GM18517 (cell line): ENCODE measurements around the gene TWIST2.

ENCODE experiments used
- ATAC-seq: cut with Tn5 transposase; IDR thresholded peaks from one replicate; pipeline ENCODE4 v1.9.1; 2021; ENCODE audit warnings: mild to moderate bottlenecking, moderate library complexity; ENCODE audit not compliant: unreplicated experiment

The TWIST2 gene

DNA sequence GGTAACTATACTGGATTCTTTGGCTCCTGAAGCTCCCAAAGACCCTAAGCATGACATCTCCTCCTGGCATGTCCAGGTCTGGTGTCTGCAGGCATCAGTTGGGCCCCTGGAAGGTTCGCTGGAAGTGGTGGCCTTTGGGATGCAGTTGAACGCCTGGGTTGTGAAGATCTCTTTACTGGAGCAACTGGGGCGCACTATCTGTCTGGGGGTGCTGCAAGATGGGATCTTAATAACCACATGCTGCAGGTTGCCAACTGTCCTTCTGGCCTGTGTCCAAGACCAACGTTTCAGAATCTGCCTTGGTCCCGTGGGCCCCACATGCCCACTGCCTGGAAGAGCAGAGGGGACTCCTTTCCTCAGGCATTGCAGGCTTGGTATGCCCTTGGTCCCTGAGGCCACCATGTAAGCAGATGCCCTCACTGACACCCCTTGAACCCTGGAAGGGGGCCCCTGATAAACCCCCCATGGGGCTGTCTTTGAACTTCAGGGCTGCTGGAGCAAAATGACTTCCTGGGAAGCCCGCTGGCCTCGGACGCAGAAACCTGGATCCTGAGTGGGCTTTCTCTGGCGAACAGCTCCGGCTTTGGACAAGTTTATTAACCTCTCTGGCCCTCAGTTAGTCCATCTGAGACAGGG is 101.9 kb downstream of the TWIST2 start:
- no peak for ATAC-seq

DNA sequence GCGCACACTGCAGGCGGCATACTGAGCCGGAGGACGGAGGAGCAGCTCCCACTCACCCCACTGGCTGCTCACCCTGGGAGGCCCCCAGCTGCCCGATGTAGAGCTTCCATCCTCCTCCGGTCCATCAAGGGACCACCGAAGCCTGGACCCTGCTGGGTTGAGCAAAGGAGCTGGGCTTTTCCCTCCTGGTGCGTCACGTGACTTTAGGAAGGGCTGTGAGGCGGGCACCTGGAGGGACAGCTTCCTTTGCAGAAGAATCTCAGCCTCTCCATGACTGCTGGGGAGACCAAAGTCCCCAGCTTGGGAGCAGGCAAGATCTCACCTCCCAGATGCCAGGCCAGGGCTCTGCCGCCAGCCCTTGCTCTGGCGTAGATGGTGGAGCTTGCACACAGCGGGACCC is 102.7 kb downstream of the TWIST2 start:
- ATAC-seq = no peak

DNA sequence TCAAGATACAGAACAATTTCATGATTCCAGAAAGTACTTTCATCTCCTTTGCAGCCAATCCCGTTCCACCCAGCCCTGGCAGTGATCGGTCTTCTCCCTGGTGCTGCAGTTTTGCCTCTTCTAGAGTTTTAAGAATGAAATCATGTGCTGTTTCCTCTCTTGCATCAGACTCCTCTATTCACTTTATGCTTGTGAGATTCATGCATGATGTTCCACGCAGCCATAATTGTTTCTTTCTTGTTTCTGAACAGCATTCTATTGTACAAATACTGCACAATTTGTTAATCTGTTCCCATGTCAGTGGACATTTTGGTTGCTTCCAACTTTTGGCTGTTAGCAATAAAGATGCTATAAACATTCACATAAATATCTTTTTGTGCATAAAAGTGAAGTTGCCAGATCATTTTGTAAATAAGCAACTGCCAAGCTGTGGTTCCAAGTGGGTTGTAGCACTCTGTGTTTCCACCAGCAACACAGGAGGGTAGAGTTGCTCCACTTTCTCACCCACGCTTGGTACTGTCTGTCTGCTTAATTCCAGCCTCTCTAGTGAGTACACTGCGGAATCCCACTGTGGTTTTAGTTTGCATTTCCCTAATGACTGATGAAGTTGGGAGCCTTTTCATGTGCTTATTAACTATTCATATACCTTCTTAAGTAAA is 104.5 kb downstream of the TWIST2 start:
- ATAC-seq = no peak

DNA sequence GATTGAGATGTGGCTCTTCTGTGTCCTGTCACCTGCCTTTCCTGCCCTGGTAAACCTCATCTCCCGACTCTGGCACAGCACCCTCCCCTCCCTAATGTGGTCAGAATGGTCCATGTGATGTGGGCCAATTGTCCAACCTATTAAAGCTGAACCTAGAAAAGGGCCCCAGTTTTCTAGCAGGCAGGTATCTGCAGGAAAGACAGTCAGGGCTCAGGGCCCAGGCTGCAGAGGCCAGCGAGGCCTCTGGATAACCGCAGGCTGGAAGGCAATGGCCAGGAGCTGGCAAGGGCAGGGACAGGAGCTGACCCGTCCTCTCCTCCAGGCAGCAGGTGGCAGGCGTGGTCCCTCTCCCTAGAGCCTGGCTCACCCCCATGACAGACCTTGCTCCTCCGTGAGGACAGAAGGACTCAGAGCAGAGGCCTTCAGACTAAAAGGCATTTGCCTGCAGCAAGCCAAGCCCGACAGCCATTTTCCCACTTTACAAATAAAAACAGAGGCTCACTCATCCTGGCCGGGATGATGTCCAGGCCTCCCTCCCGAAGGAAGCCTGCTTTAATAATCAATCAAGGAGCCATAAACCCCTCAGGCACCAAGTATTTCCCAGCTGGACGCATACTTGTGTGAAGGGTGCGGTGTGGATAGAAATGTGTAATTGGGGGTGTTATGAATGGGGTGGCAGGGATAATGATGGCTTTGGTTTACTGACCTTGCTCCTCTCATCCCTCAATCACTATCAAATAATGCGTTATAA is 107.1 kb downstream of the TWIST2 start:
- no peak for ATAC-seq

DNA sequence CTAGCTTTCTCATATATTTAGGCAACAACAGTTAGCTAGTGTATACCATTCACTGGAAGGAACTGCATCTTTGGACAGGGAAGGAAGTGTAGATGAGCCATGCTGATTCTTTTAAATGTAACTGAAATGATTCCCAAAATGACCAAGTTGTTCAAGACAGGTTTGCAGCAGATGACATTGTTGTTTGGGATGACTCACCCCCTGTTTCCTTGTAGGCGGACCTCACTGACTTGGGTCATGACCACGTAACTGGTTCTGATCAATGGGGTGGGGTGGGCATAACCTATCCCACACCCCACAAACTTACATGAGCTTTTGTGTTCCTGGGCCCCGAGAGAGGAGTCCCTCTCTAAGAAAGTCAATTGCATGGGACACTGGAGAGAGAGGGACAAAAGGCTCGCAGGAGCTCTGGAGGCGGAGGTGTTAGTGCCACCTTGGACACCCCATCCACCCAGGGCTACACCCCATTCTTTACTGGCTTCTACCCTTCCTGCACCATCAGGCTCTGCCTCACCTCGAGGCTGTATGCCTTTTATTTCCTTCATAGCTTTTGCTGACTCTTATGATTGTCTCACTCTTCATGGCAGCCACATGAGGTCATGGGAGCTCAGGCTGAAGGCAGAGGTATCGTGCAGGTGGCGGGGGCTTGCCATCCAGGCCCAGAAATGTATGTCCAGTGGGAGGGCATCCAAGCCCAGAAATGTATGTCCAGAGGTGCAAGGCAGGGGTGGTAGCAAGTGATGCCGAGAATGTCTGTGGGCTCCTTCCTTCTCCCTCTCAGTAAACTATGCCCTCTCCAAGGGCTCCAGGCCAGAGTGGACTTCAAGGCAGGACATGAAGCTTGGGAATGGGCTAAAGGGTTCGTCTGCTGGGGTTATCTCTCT is 108.0 kb downstream of the TWIST2 start:
- no peak for ATAC-seq

DNA sequence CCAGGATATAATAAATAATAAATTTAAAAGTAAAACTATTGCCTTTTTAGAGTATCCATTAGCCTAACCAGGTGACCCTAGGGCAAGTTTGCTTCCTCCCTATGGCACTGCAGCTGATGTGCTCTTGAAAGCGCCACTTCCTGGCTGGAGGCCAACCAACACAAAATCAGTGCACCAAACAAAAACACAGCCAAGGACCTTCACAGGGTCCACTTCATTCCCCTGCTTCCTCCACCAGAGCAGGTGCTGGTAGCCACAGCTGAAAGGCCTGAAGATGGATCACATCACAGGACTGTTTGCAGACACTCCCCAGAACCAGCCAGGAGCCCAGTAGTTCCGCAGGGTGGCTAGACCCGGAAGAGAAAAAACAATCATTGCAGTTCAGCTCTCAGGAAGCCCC is 108.8 kb downstream of the TWIST2 start:
- ATAC-seq = no peak
